Ascending aorta (tissue), 2 donors: ENCODE data around the gene SF3B6. TPM values are rescaled to one million over a fixed set of nuclear protein-coding genes. Genes with fewer than 3 reads are reported as not detected.

Source experiments
- DNase-seq, 2 donors: peaks; one replicate each; pipeline ENCODE4 v3.0.0-alpha.2; 2019; ENCODE audit warnings: low spot score in 2 of 2
- H3K27ac ChIP-seq, 2 donors: fragments of 200-600 bp; sonication (generic); one replicate each; pipeline ENCODE4 v1.5.1; 2016 to 2017; ENCODE audit warnings: mild to moderate bottlenecking in 1 of 2
- H3K27me3 ChIP-seq: fragments of 200-600 bp; sonication (generic); one replicate; pipeline ENCODE4 v1.5.1; 2017
- H3K36me3 ChIP-seq, 2 donors: fragments of 200-600 bp; sonication (generic); one replicate each; pipeline ENCODE4 v1.5.1; 2016
- H3K4me1 ChIP-seq, 2 donors: fragments of 200-600 bp; sonication (generic); one replicate each; pipeline ENCODE4 v1.5.1; 2016 to 2017; ENCODE audit warnings: mild to moderate bottlenecking in 1 of 2
- H3K4me3 ChIP-seq, 2 donors: fragments of 200-600 bp; sonication (generic); one replicate each; pipeline ENCODE4 v1.5.1; 2016 to 2017; ENCODE audit warnings: mild to moderate bottlenecking in 1 of 2
- H3K9me3 ChIP-seq, 2 donors: fragments of 200-600 bp; sonication (generic); one replicate each; pipeline ENCODE4 v1.5.1; 2016
- intact Hi-C: fragments of 100-400 bp; cut with DNase I; formaldehyde crosslinking; loops from one replicate; pipeline ENCODE4 v1.15.1; 2023
- total RNA-seq: library from RNA; depleted of rRNA; stranded (reverse); fragments of >200 nt; gene quantifications from one replicate; pipeline ENCODE4 v1.1.0, GENCODE V29; 2016
- TF ChIP-seq, protein P1 (sequence below), 3 experiments: fragments of 200-600 bp in 2 of 3; fragments of 450-650 bp in 1 of 3; sonication (generic) in 2 of 3; IDR thresholded peaks; one replicate each; pipeline ENCODE4 v1.5.1; 2016 to 2019; ENCODE audit warnings: antibody characterized with exemption in 3 of 3, mild to moderate bottlenecking in 1 of 3, moderate library complexity in 1 of 3

Gene SF3B6
- total RNA-seq, 1 donor from 2014 or later: 26.9 TPM

DNA sequence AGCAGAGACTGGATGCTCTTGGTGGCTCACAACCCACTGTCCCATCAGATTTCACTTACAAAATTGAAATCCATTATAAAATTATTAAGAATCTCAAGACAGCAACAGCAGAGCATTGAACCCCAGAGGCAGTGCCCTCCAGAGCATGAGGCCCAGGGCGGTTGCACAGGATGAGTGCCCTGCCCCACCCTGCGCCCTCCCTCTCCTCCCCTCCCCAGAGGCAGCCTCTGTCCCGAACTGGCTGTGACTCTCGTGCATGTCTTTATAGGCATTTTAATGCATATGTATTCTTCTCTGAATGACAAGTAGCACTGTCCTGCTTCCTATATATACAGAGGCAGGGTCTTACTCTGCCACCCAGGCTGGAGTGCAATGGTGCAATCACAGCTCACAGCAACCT, 55.9 kb downstream of the SF3B6 start:
- DNase-seq: no peak
- intact Hi-C loops: no loop called here

DNA sequence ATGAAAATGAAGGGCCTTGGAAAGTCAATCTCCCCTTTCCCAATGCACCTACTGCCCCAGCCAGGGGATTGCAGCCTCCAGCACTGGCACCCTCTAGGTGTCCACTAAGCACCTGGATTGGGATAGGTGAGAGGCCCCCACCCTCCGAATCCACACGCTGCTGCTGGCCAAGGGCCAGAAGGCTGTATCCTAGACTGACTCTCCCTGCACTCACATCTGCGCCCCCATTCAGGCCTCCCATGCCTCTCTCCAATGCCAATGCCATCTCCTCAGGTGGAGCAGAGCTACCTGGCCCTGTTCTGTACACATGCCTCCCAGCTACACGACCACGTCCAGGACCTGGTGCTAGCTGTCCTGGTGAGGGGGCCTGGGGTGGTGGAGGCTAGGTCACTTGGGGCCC, 56.4 kb downstream of the SF3B6 start:
- intact Hi-C loops: no loop called here
- Histone ChIP-seq H3K27ac (no peak overlapping the region), H3K36me3 (peaks cover 7 to 13% of the 10 kb centered on the region in 2 donors), H3K4me1 (no peaks in the 10 kb centered on the region), H3K27me3 (no peaks in the 10 kb centered on the region), H3K9me3 (no peaks in the 10 kb centered on the region), H3K4me3 (no peak overlapping the region)
- TF ChIP-seq, protein P1, sequence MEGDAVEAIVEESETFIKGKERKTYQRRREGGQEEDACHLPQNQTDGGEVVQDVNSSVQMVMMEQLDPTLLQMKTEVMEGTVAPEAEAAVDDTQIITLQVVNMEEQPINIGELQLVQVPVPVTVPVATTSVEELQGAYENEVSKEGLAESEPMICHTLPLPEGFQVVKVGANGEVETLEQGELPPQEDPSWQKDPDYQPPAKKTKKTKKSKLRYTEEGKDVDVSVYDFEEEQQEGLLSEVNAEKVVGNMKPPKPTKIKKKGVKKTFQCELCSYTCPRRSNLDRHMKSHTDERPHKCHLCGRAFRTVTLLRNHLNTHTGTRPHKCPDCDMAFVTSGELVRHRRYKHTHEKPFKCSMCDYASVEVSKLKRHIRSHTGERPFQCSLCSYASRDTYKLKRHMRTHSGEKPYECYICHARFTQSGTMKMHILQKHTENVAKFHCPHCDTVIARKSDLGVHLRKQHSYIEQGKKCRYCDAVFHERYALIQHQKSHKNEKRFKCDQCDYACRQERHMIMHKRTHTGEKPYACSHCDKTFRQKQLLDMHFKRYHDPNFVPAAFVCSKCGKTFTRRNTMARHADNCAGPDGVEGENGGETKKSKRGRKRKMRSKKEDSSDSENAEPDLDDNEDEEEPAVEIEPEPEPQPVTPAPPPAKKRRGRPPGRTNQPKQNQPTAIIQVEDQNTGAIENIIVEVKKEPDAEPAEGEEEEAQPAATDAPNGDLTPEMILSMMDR (IDR thresholded peaks at IDR 0.05): no peak
- no peak for DNase-seq

More for the DNA sequence above, 55.9 kb downstream of the SF3B6 start:
- H3K36me3 ChIP-seq: peaks cover 10 to 13% of the 10 kb centered on the region in 2 donors
- TF ChIP-seq, protein P1 (IDR thresholded peaks at IDR 0.05): no peak
- H3K9me3 ChIP-seq: no peaks in the 10 kb centered on the region
- no peak overlapping the region for H3K4me3 ChIP-seq
- no peak overlapping the region for H3K27ac ChIP-seq
- H3K4me1 ChIP-seq: no peaks in the 10 kb centered on the region
- H3K27me3 ChIP-seq: no peaks in the 10 kb centered on the region

DNA sequence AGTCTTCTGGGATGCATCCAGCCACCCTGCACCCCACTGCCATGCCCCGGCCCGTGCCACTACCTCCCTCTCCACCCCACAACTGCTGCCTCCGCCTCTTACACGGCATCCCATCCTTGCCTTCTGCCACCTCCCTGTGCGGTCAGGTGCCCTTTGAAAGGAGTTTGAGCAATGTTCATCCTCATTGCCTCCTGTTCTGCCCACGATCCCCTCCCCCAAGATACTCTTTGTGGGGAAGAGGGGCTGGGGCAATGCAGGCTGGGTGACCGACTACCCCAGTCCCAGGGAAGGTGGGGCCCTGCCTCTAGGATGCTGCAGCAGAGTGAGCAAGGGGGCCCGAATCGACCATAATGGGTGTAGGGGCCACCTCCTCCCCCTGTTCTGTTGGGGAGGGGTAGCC, 57.9 kb downstream of the SF3B6 start:
- intact Hi-C loops: no loop called here
- Histone ChIP-seq H3K4me3 (no peak overlapping the region), H3K4me1 (no peaks in the 10 kb centered on the region), H3K36me3 (peaks cover 5 to 6% of the 10 kb centered on the region in 2 donors), H3K9me3 (no peaks in the 10 kb centered on the region), H3K27ac (no peak overlapping the region), H3K27me3 (no peaks in the 10 kb centered on the region)
- TF ChIP-seq, protein P1 (IDR thresholded peaks at IDR 0.05): no peak
- DNase-seq: no peak

DNA sequence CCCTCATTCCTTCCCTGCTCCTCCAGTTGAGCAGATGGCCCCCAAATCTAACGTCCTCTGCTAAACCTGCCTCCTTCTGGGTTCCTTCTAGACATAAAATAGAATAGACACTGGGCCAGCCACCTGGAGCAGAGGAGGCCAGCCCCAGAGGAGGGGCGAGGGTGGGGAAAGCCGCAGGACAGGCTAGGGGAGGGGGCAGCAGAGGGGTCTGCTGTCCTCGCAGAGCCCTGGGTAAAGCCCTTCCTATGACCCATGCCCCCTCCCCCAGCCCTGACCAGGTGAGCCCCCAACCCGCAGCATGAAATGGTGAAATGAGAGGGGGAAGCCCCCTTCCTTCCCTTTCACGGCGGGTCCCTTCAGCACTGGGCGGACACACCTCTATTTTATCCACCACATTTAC, 58.4 kb downstream of the SF3B6 start:
- TF ChIP-seq, protein P1 (IDR thresholded peaks at IDR 0.05): no peak
- intact Hi-C loops: no loop called here
- Histone ChIP-seq H3K9me3 (no peaks in the 10 kb centered on the region), H3K4me3 (no peak overlapping the region), H3K27ac (no peak overlapping the region), H3K36me3 (peaks cover 0 to under 1% of the 10 kb centered on the region in 2 donors), H3K27me3 (no peaks in the 10 kb centered on the region), H3K4me1 (no peaks in the 10 kb centered on the region)
- DNase-seq: no peak

Other genes starting within 250 kb of the SF3B6 start
- 8.4 TPM for gene ATAD2B, start 149.2 kb downstream of the SF3B6 start, total RNA-seq
- 3.0 TPM for gene UBXN2A, start 135.9 kb downstream of the SF3B6 start, total RNA-seq
- not detected for gene MFSD2B, start 66.2 kb downstream of the SF3B6 start, total RNA-seq
- gene WDCP, start 28.9 kb downstream of the SF3B6 start, total RNA-seq: 1.9 TPM
- not detected for gene FKBP1B, start 26.6 kb downstream of the SF3B6 start, total RNA-seq
- 1.6 TPM for gene TP53I3, start 8.5 kb upstream of the SF3B6 start, total RNA-seq
- not detected for gene PFN4, start 47.0 kb upstream of the SF3B6 start, total RNA-seq
- 144 TPM for gene FAM228B, start 47.1 kb upstream of the SF3B6 start, total RNA-seq
- not detected for gene FAM228A, start 98.7 kb upstream of the SF3B6 start, total RNA-seq